NCI-H82 (cell line): ENCODE measurements around the gene PRDM15.

Experiments
- DNase-seq: peaks from one replicate; lab custom pipeline; 2025; lab: John Stamatoyannopoulos, UW

PRDM15 gene

DNA sequence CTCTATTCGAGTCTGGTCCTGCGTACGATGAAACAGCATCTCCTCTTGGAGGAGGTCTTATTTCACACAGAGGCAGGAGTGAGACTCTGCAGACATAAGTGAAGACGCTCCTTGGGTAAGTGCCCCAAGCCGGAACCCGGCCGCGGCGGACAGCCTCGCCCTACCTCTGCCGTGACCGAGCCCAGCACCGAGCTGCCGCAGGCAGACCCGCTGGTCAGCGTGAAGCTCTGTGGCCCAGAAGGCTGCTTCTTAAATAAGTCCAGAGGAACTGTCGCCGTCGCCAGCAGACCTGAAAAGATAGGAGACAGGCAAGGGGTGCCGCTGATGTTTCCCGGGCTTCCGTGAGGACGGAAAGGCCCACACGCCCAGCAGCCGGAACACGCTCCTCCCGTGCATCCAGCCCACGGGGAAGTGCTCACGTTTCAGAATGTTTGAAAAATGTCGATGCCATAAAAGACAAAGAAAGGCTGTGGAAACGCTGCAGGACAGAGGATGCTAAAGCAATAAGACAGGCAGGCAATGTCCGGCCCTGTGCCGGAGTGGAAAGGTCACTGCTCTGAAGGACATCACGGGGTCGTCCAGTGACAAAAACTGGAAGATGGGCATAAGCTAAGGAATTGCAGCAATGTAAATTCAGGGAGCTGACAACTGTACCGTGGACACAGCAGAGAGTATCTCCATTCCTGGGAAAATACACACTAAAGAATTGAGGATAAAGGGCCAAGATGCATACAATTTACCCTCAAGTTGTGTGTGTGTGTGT, 28.5 kb upstream of the PRDM15 start:
- no peak for DNase-seq

DNA sequence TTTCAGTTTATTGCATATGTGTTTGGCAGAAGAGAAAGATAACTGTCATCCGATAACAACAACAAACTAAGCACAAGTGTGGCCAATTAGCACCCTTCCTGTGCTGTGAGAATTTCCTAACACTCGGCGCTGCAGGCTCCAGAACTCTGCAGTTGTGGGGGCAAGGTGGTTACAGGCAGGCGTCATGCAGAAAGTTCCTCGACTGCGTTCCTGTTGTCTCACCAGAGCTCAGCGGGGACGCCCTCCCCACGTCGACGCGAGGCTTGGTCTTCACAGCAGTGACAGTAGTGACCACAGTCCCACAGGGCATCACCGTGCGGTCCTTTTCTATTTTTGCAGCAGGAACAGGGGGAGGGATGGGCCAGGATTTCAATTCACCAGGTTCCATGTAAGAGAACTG, 27.6 kb upstream of the PRDM15 start:
- DNase-seq = no peak

DNA sequence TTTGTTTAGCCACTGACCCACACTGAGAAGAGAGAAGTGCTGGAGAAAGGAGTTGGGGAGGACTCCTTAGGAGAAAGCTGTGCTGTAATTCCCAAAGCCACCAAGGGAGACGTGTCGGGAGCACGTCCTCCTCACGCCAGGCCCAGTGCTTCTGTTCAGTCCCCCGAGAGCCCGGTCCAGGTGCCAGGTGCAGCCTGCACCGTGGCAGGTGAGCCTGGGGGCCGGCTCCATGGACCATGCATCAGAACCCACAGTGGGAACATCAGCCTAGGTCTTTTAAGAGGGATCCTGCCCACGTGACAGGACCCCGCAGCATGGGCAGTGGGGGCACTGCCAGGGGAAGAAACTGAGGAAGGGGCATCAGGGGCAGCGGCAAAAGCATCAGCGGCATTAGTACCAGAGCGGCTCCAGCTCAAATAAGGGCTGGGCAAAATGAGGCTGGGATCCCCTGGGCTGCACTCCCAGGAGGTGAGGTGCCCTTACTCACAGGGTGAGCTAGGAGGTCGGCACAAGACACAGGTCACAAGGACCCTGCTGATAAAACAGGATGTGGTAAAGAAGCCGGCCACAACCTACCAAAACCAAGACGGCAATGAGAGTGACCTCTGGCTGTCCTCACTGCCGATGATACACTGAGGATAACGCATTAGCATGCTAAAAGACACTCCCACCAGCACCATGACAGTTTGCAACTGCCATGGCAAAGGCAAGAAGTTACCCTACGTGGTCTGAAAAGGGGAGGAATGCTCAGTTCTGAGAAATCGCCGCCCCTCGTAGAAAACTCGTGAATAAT, 24.6 kb upstream of the PRDM15 start:
- no peak for DNase-seq

DNA sequence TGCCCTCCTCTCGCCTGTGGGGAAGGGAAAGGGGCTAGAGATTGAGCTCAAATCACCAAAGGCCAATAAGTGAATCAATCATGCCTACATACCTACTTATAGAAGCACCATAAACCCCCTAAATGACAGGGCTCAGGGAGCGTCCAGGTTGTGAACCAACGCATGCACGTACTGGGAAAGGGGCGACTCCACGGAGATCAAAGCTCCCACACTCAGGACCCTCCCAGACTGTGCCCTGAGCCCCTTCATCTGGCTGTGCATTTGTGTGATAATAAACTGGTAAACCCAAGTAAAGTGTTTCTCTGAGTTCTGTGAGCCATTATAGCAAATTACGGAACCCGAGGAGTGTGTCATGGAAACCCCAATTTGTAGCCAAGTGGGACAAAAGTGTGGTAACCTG, 23.8 kb upstream of the PRDM15 start:
- DNase-seq = no peak

DNA sequence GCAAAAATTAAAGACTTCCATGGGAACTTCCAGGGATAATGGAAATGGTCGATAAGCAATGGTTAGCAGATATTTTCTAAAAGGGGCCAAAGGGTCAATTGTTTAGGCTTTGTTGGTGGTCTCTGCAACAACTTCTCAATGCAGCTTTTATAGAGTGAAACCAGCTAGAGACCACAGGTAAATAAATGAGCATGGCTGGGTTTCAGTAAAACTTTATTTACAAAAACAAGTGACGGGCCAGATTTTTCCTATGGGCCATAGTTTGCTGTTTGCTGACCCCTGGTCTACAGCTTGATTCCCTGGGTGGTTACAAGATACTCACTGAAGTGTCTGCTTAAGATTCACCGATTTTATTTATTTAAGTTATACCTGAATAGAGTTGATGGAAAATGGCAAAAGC, 22.6 kb upstream of the PRDM15 start:
- DNase-seq = no peak

- no peak for DNase-seq
Observed at GRCh38 chr21:41901099-41901498, 22.0 kb upstream of the PRDM15 start.

GRCh38 chr21:41900401-41900800, 21.3 kb upstream of the PRDM15 start:
- no peak for DNase-seq

DNA sequence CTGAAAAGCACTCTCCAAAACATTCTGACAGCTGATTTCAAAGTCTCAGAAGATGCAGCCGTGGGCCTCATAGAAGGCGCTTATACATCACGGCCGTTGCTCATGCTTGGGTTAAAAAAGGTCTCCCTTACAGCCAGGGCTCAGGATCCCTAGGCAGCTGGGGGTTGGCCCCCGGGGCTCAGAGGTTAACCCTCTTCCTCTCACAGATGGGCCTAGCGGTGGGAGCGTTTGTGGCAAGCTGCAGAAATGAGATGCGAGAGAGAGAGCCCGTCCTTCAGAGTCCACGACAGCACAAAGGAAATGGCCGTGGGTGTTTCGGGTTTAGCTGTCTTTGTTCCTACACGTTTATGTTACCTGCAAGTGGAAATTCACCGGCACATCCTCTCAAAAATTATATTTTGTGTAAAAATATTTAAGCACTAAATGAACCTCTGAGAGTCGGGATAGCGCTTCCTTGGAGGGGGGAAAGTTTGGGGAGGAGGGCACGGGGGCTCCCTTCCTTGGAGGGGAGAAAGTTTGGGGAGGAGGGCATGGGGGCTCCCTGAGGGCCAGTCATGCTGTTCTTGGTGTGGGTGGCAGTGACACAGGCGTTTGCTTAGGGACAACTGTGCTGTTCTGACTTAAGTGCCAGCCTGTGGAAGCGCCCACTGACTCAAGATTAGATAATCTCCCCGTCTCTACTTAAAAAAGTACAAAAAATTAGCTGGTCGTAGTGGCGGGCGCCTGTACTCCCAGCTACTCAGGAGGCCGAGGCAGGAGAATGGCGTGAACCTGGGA, 20.5 kb upstream of the PRDM15 start:
- DNase-seq = no peak

DNA sequence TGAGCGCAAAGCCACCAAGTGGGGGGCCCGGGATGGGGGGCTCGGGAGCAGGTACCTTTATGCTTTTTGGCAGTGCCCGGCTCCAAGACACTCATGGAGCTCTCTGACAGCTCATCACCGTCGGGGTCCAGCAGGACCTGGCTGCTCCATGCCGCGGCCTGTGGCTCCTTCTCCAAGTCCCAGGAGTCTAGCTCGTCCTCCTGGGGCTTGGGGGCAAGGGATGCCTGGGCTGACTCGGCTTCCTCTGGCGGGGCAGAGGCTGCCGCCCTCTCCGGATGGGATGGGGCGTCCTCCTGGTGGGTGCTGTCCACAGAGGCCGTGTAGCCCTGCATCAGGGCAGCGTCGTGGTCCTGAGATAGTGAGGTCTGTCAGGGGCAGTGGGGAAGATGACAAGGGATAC, 19.9 kb upstream of the PRDM15 start:
- no peak for DNase-seq

DNA sequence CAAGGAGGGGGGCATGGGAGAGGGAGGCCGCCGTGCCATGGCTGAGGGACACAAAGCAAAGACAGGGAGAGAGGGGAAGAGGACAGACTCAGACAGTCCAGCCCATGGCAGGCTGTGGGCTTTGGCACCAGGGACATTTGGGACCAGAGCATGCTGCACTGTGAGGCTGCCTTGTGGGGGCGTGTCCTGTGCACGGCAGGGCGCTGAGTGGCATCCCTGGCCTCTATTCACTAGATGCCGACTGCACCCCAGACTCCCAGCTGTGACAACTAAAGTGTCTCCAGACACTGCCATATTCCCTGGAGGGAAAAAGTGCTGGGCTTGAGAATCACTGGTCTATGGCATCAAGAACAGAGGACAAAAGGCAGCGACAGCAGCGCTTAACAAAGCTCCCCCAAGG, 18.6 kb upstream of the PRDM15 start:
- DNase-seq = no peak

GRCh38 chr21:41897047-41897669, 18.0 kb upstream of the PRDM15 start:
- no peak for DNase-seq

GRCh38 chr21:41895643-41896493, 16.7 kb upstream of the PRDM15 start:
- no peak for DNase-seq

- no peak for DNase-seq
Observed at GRCh38 chr21:41894922-41895557, 15.9 kb upstream of the PRDM15 start.

DNA sequence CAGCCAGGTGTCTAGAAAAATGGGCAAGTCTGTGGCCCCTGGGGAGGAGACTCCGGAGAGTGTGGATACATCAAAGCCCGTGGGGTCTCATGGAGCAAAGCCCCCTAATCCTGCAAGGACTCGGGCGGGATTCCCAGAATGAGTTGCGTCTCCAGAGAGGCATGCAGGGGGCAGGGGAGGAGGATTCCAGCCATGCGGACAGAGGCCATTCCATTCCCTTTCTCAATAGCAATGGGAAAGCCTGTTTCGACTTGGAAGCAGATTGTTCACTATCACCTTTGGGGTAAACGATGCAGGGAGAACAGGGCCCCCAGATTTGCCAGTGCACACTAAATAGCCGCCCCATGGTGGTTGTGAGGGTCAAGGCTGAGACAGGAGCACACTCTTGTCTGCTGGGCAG, 15.4 kb upstream of the PRDM15 start:
- no peak for DNase-seq

DNA sequence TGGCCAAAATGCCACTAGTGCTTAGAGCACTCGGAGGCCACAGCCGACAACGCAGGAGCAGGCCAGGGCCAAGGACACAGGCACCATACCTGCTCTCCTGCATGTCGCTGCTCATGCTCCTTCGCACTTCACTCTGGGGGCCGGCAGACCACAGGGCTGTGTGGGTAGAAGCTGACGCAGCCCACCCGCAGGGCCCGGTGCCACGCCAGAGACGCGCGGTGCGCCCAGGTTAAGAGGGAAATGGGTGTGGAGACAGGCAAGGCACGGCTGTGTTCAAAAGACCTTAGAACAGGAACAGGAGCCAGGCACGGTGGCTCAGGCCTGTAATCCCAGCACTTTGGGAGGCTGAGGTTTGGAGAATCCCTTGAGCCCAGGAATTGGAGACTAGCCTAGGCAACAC, 13.6 kb upstream of the PRDM15 start:
- no peak for DNase-seq

GRCh38 chr21:41891132-41891531, 12.0 kb upstream of the PRDM15 start:
- no peak for DNase-seq

DNA sequence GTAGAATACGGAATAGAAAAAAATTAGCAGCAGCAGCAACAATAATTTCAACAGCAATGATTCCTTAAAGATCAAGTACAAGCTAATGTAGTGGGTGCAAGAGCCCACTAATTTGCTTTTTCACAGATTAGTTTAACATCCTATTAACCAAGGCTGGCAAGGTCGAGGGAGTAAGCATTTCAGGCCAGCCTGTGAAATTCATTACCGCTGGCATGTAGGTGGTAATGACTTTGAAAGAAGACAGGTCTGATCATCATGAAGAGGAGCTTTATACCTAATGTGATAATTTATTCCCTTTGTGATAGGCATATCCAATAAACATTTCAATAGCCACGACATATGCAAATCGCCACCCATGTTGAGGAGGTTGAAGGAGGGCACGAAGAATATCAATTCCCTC, 11.2 kb upstream of the PRDM15 start:
- DNase-seq = no peak

- no peak for DNase-seq
Observed at GRCh38 chr21:41888749-41889376, 9.7 kb upstream of the PRDM15 start.

DNA sequence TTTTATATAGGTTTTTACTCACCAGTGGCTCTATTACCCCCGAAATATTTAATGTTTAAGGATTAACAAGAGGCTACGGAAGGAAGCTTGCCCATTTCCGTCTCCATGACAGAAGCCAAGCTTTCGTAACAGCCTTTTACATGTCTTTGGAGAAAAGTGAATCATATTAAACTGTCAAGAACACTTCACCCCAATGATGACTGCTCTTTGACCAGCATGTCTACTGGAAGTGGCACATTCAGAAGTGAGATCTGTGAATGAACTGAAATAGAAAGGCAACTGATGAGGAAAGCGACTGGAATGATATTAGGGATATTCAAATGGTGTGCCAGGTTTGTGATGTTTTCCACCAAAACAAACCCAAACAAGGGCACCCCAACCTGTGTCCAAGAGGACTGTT, 8.5 kb upstream of the PRDM15 start:
- DNase-seq = no peak

DNA sequence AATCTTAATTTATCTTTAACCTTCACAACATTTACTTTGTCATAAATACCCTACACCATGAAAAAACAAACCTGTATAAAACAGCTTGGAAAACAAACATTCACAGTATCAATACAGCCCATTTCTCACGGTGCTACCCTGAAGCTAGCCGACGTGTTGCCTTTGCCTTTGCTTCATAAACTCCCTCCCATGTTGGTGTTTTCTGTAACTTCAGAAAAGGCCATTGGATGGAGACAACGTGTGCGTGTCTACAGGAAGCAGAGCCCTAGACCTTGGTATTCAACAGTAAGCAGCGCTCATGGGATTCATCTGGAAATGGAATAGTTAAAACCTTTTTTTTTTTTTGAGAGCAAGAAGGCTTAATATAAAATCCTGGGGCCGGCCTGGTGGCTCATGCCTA, 7.2 kb upstream of the PRDM15 start:
- DNase-seq = no peak
